ENCODE data around the gene CARD14.

Gene CARD14

DNA sequence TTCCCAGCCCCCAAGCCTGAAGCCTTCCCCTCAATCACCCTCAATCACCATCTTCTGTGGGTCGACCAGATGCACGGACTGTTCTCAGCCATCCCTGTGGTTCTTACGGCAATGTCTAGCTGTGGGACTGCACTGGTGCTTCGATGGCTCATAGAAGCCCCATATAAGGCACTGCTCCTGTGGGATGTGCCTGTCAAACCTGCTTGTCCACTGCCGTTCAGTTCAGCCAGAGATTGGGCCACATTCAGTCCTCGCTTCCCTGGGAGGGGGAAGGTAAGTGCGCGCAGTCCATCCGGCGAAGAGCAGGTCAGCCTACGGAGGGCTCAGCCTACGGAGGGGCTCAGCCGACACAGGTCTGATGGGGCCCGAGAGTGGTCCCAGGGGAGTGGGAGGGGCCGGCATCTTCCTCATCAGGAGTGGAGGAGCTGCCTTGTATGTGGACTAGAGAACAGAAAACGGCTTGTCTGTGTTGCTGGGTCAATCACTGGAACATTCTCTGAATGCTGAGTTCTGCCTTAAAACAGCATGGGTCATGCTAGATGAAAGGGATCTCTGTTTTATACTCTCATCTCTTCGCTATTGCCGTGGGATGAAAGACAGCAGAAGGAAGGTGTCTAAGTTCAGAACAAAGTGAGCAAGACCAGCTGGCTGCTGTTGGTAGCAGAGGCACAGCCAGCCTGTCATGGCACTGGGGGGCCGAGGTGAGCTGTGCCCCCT, at the start of gene CARD14:
Gene CARD14 (plus strand): TSS at position 247 of the 717 bp plus-strand sequence. CDS start 11,409 bp downstream, outside the sequence.
- no peak within 1 kb of the TSS for H3K4me3 ChIP-seq
- no peak within 1 kb of the TSS for H3K27ac ChIP-seq
- no peak for TF ChIP-seq CTCF (IDR thresholded peaks at IDR 0.05)
- DNase-seq (ENCODE audit: low spot score) = no peak

DNA sequence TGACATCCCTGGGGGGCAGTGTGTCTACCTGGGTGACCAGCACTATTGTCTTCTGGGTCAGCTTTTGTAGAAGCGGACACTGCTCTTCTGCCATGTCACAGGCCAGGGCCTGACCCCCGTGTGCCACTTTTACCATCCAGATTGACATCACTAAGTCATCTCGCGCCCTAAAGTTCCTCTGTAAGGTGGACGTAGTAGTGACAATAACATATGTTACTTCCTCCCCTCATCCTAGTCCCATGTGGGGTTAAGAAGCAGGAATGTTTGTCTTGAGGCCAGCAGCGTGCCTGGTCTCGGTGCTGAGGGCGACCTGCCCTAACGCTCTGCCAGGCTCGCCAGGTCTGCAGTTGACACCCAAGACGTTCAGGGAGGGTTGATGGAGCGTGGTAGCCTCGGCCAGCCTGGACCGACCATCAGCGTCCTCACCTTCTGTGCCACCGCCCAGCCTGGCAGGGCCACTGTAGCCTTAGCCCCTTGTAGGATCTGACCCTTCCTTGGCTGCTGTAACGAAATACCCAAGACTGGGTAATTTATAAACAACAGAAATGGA, 47.7 kb upstream of the CARD14 start:
- DNase-seq (ENCODE audit: low spot score) = no peak
- no peak overlapping the region for H3K4me3 ChIP-seq
- no peak overlapping the region for H3K27ac ChIP-seq
- no peak for TF ChIP-seq CTCF (IDR thresholded peaks at IDR 0.05)

GRCh38 chr17:80122926-80123505, 46.8 kb upstream of the CARD14 start:
- DNase-seq (ENCODE audit: low spot score) = no peak
- no peak for TF ChIP-seq CTCF (IDR thresholded peaks at IDR 0.05)
- Histone ChIP-seq H3K27ac (no peak overlapping the region), H3K4me3 (no peak overlapping the region)

DNA sequence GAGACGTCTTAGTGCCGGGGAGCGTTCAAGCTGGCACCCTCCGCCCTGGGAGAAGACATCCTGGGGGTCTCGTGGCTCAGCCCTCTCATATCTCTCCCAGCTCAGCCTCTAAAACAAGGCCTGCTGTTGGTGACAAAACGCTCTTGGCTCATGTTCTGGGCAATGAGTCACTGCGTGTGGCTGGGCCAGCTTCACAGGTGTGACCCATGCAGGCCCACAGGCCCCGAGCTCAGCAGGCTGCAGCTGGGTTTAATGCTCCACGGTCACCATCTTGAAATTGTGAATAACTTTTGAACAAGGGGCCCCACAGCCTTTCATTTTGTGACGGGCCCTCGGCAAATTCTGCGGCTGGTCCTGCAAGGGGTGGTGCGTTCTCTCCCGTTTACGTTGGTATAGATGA, 46.0 kb upstream of the CARD14 start:
- no peak for DNase-seq (ENCODE audit: low spot score)

GRCh38 chr17:80124351-80124981, 45.4 kb upstream of the CARD14 start:
- Histone ChIP-seq H3K27ac (no peak overlapping the region), H3K4me3 (no peak overlapping the region)
- DNase-seq (ENCODE audit: low spot score) = no peak
- no peak for TF ChIP-seq CTCF (IDR thresholded peaks at IDR 0.05)

More for the DNA sequence above, 46.0 kb upstream of the CARD14 start:
- H3K4me3 ChIP-seq = no peak overlapping the region
- no peak for TF ChIP-seq CTCF (IDR thresholded peaks at IDR 0.05)
- no peak overlapping the region for H3K27ac ChIP-seq

GRCh38 chr17:80125656-80126448, 44.0 kb upstream of the CARD14 start:
- H3K4me3 ChIP-seq = no peak overlapping the region
- H3K27ac ChIP-seq = no peak overlapping the region
- no peak for TF ChIP-seq CTCF (IDR thresholded peaks at IDR 0.05)
- no peak for DNase-seq (ENCODE audit: low spot score)
